ENCODE data around the gene HASPIN. TPM values are rescaled to one million over a fixed set of nuclear protein-coding genes. Genes with fewer than 3 reads are reported as not detected.

Gene HASPIN
- total and polyA plus RNA-seq, 4 donors: 0.24 to 1.1 (median 0.51) TPM

DNA sequence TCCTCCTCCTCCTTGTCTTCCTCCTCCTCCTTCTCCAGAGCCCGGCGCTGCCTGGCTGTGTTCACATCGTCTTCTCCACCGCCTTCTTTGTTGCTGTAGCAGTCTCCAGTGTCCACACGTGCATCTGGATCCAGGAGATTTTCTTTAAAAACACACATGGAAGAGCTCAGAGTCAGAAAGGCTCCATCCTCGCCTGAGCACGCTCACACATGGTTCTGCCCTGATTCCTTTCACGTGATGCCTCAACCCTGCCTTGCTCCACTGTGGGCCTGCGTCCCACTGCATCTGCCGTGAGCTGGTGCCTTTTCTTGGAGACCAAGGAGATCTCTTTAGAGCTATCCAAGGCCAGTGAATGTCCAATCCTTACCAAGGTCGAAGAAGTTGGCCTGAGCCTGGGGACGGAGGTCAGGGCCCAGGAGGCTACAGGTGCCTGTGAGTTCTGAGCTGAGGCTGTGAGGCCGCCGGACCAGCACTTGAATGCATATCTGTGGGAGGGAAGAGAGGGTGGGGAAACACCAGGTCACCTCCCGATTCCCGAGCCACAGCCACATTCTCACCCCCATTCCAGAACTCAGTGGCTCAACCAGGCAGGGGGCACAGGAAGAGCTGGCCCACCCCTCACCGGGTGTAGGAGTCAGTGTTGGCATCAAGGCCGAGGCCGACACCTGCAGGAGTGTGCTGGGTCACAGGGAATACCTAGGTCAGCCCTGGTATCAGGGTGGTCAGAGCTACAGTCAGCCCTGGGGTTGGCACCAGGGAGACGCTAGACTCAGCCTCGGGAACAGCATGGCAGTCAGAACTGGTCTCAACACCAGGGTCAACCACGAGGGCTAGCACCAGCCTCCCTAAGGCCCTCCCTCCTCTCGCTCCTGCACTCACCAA lies 37.6 kb downstream of the HASPIN start:
- Histone ChIP-seq H3K27me3 (ENCODE audit: control insufficient read depth in 3 of 3, insufficient read depth in 3 of 3, low read length in 2 of 3) (no peaks in the 10 kb centered on the region), H3K9ac (ENCODE audit: insufficient read depth in 1 of 2, low read length in 2 of 2) (no peak overlapping the region), H3K4me3 (no peak overlapping the region), H3K4me1 (ENCODE audit: control insufficient read depth in 5 of 5, insufficient read depth in 5 of 5, low read length in 5 of 5) (no peaks in the 10 kb centered on the region), H3K36me3 (ENCODE audit: control insufficient read depth in 4 of 4, insufficient read depth in 4 of 4, low read length in 4 of 4) (no peaks in the 10 kb centered on the region), H3K9me3 (ENCODE audit: control insufficient read depth in 4 of 4, insufficient read depth in 3 of 4, low read length in 3 of 4) (peaks cover 0 to 14% (median 0%) of the 10 kb centered on the region in 4 donors), H3K27ac (ENCODE audit: low read depth in 1 of 2, low read length in 1 of 2) (no peak overlapping the region)
- DNase-seq (no peak), ATAC-seq (ENCODE audit: insufficient read depth, low FRiP score) (no peak)
- TF ChIP-seq, protein P1, sequence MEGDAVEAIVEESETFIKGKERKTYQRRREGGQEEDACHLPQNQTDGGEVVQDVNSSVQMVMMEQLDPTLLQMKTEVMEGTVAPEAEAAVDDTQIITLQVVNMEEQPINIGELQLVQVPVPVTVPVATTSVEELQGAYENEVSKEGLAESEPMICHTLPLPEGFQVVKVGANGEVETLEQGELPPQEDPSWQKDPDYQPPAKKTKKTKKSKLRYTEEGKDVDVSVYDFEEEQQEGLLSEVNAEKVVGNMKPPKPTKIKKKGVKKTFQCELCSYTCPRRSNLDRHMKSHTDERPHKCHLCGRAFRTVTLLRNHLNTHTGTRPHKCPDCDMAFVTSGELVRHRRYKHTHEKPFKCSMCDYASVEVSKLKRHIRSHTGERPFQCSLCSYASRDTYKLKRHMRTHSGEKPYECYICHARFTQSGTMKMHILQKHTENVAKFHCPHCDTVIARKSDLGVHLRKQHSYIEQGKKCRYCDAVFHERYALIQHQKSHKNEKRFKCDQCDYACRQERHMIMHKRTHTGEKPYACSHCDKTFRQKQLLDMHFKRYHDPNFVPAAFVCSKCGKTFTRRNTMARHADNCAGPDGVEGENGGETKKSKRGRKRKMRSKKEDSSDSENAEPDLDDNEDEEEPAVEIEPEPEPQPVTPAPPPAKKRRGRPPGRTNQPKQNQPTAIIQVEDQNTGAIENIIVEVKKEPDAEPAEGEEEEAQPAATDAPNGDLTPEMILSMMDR (IDR thresholded peaks at IDR 0.05; ENCODE audit: control extremely low read depth, extremely low read depth): no peak
- 87 to 92% methylated on average over 23 of the region's 23 CpGs for WGBS, 2 donors

DNA sequence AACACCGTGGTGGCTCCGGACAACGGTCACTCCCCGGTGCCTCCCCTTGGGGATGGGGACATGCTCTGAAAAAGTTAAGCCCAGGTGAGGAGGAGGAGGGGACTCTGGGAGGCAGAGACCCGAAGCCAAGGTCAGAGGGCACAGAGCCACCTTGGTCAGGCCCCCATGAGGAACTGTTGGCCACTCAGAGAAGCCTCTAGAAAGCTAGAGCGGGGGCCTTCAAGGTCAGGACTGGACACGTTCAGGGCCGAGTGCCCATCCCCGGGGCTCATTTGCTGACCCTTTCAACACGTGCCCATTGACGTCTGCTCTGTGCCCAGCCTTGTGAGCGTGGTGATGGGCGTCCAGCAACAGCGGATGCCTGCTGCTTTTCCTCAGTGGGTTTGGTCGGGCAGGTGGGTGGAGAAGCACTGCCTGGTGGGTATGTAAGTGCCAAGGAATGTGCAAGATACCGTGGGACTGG lies 38.2 kb downstream of the HASPIN start:
- DNase-seq (no peak), ATAC-seq (ENCODE audit: insufficient read depth, low FRiP score) (no peak)
- no peak overlapping the region for H3K27ac ChIP-seq (ENCODE audit: low read depth in 1 of 2, low read length in 1 of 2)
- TF ChIP-seq, protein P1 (IDR thresholded peaks at IDR 0.05; ENCODE audit: control extremely low read depth, extremely low read depth): no peak
- H3K9me3 ChIP-seq (ENCODE audit: control insufficient read depth in 4 of 4, insufficient read depth in 3 of 4, low read length in 3 of 4): peaks cover 0 to 14% (median 0%) of the 10 kb centered on the region in 4 donors
- no peak overlapping the region for H3K4me3 ChIP-seq
- no peaks in the 10 kb centered on the region for H3K27me3 ChIP-seq (ENCODE audit: control insufficient read depth in 3 of 3, insufficient read depth in 3 of 3, low read length in 2 of 3)
- no peaks in the 10 kb centered on the region for H3K36me3 ChIP-seq (ENCODE audit: control insufficient read depth in 4 of 4, insufficient read depth in 4 of 4, low read length in 4 of 4)
- no peak overlapping the region for H3K9ac ChIP-seq (ENCODE audit: insufficient read depth in 1 of 2, low read length in 2 of 2)
- no peaks in the 10 kb centered on the region for H3K4me1 ChIP-seq (ENCODE audit: control insufficient read depth in 5 of 5, insufficient read depth in 5 of 5, low read length in 5 of 5)
- 81 to 83% methylated on average over 16 of the region's 16 CpGs for WGBS, 2 donors

DNA sequence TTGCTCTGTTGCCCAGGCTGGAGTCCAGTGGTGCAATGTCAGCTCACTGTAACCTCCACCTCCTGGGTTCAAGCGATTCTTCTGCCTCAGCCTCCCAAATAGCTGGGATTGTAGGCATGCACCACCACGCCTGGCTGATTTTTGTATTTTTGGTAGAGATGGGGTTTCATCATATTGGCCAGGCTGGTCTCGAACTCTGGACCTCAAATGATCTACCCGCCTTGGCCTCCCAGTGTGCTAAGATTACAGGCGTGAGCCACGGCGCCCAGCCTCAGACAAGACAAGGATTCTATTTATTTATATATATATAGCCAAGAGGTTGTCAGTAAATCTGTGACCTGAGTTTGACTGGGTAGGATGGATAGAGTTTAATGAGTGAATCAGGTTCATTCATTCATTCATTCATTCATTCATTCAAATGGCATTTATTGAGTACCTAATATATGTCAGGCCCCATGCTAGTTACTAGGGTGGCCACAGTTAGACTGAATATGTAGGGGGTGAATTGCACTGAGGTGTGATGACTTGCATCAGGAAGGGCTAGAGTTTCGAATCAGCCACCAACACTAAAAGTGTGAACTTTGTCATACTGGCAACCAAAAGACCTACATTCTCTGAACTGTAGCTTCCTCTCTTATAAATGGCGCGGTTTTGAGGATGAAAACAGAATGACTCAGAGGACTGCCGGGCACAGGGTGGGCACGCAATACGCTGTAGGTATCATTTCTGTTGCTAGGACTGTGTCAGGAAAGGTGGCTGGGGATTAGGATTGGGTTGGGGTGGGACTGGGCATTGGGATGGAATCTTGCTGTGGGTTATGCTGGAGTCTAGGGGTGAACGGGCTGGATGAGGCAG lies 39.4 kb downstream of the HASPIN start:
- Histone ChIP-seq H3K36me3 (ENCODE audit: control insufficient read depth in 4 of 4, insufficient read depth in 4 of 4, low read length in 4 of 4) (no peaks in the 10 kb centered on the region), H3K9me3 (ENCODE audit: control insufficient read depth in 4 of 4, insufficient read depth in 3 of 4, low read length in 3 of 4) (peaks cover 0 to 18% (median 0%) of the 10 kb centered on the region in 4 donors), H3K4me3 (no peak overlapping the region), H3K27ac (ENCODE audit: low read depth in 1 of 2, low read length in 1 of 2) (no peak overlapping the region), H3K4me1 (ENCODE audit: control insufficient read depth in 5 of 5, insufficient read depth in 5 of 5, low read length in 5 of 5) (no peaks in the 10 kb centered on the region), H3K9ac (ENCODE audit: insufficient read depth in 1 of 2, low read length in 2 of 2) (no peak overlapping the region), H3K27me3 (ENCODE audit: control insufficient read depth in 3 of 3, insufficient read depth in 3 of 3, low read length in 2 of 3) (no peaks in the 10 kb centered on the region)
- DNase-seq: no peak
- whole genome bisulfite sequencing, 2 donors: 84 to 87% methylated on average over 14 of the region's 14 CpGs
- no peak for ATAC-seq (ENCODE audit: insufficient read depth, low FRiP score)
- TF ChIP-seq, protein P1 (IDR thresholded peaks at IDR 0.05; ENCODE audit: control extremely low read depth, extremely low read depth): no peak

All from lung (tissue), 12 donors.